ENCODE measurements around the gene LRRC30.
A peak's percentile ranks its signal among the peaks of the same experiment; 100 is the strongest.

The LRRC30 gene

GRCh38 chr18:7206217-7206616 lies 24.7 kb upstream of the LRRC30 start:
- no peak overlapping the region for H2BK120ac ChIP-seq (ENCODE audit: low read depth, low read length)
- WGBS, 2 donors (ENCODE audit: extremely low coverage in 2 of 2, insufficient read length in 2 of 2, insufficient replicate concordance in 1 of 2): no CpG with 5 or more reads among the region's 6 CpGs
- no peak overlapping the region for H3K4me2 ChIP-seq (ENCODE audit: insufficient read depth, low read length, poor library complexity, severe bottlenecking)
- no peak overlapping the region for H4K8ac ChIP-seq (ENCODE audit: low read depth, low read length)
- H3K27me3 ChIP-seq (ENCODE audit: control insufficient read depth in 3 of 3, insufficient read depth in 3 of 3, low read depth in 1 of 3, low read length in 3 of 3): no peaks in the 10 kb centered on the region
- H2BK15ac ChIP-seq (ENCODE audit: low read length): no peak overlapping the region
- H3K18ac ChIP-seq (ENCODE audit: low read length): no peak overlapping the region
- H3K36me3 ChIP-seq (replicated peaks in 1 of 2; ENCODE audit: control insufficient read depth in 2 of 2, insufficient read depth in 2 of 2, low read length in 2 of 2): no peaks in the 10 kb centered on the region
- H3K4me3 ChIP-seq (ENCODE audit: low read length in 2 of 2): no peak overlapping the region
- no peaks in the 10 kb centered on the region for H3K79me1 ChIP-seq (ENCODE audit: low read depth, low read length)
- H3K9ac ChIP-seq (ENCODE audit: low read depth, low read length, poor library complexity): no peak overlapping the region
- H2AK5ac ChIP-seq (ENCODE audit: low read depth, low read length): no peak overlapping the region
- no peak overlapping the region for H3K23ac ChIP-seq (ENCODE audit: low read depth, low read length, poor library complexity)
- no peak for DNase-seq (ENCODE audit: low spot score)
- H3K4ac ChIP-seq (ENCODE audit: low read length): no peak overlapping the region
- no peak overlapping the region for H2BK5ac ChIP-seq (ENCODE audit: low read length)
- H3K4me1 ChIP-seq (ENCODE audit: control insufficient read depth in 2 of 2, insufficient read depth in 1 of 2, low read depth in 1 of 2, low read length in 2 of 2): peaks cover 9 to 24% of the 10 kb centered on the region in 2 donors
- H2AFZ ChIP-seq (ENCODE audit: low read length): no peak overlapping the region
- H3K27ac ChIP-seq (replicated peaks; ENCODE audit: low read length): no peak overlapping the region
- no peak overlapping the region for H4K91ac ChIP-seq (ENCODE audit: low read depth, low read length, poor library complexity)
- no peaks in the 10 kb centered on the region for H3K9me3 ChIP-seq (replicated peaks in 1 of 2; ENCODE audit: control insufficient read depth in 2 of 2, insufficient read depth in 1 of 2, low read depth in 1 of 2, low read length in 2 of 2)
- H3K14ac ChIP-seq (ENCODE audit: low read length): no peak overlapping the region
- H2BK12ac ChIP-seq (ENCODE audit: low read length): no peak overlapping the region

GRCh38 chr18:7207366-7207915 lies 23.4 kb upstream of the LRRC30 start:
- Histone ChIP-seq H3K4me3 (ENCODE audit: low read length in 2 of 2) (no peak overlapping the region), H3K27ac (replicated peaks; ENCODE audit: low read length) (peak overlapping the region; percentile 42)

GRCh38 chr18:7221424-7222155 lies 9.3 kb upstream of the LRRC30 start:
- Histone ChIP-seq H3K4me2 (ENCODE audit: insufficient read depth, low read length, poor library complexity, severe bottlenecking) (no peak overlapping the region), H3K4me1 (ENCODE audit: control insufficient read depth in 2 of 2, insufficient read depth in 1 of 2, low read depth in 1 of 2, low read length in 2 of 2) (peaks cover 0 to 2% of the 10 kb centered on the region in 2 donors), H3K14ac (ENCODE audit: low read length) (no peak overlapping the region), H3K9ac (ENCODE audit: low read depth, low read length, poor library complexity) (no peak overlapping the region), H3K27me3 (ENCODE audit: control insufficient read depth in 3 of 3, insufficient read depth in 3 of 3, low read depth in 1 of 3, low read length in 3 of 3) (no peaks in the 10 kb centered on the region), H2AFZ (ENCODE audit: low read length) (peak overlapping the region; percentile 33), H3K36me3 (replicated peaks in 1 of 2; ENCODE audit: control insufficient read depth in 2 of 2, insufficient read depth in 2 of 2, low read length in 2 of 2) (no peaks in the 10 kb centered on the region), H2BK15ac (ENCODE audit: low read length) (no peak overlapping the region), H2BK120ac (ENCODE audit: low read depth, low read length) (no peak overlapping the region), H2BK12ac (ENCODE audit: low read length) (no peak overlapping the region), H3K23ac (ENCODE audit: low read depth, low read length, poor library complexity) (no peak overlapping the region), H3K18ac (ENCODE audit: low read length) (no peak overlapping the region), H3K9me3 (replicated peaks in 1 of 2; ENCODE audit: control insufficient read depth in 2 of 2, insufficient read depth in 1 of 2, low read depth in 1 of 2, low read length in 2 of 2) (no peaks in the 10 kb centered on the region), H4K91ac (ENCODE audit: low read depth, low read length, poor library complexity) (no peak overlapping the region), H3K27ac (replicated peaks; ENCODE audit: low read length) (no peak overlapping the region), H3K79me1 (ENCODE audit: low read depth, low read length) (no peaks in the 10 kb centered on the region), H3K4me3 (ENCODE audit: low read length in 2 of 2) (no peak overlapping the region), H3K4ac (ENCODE audit: low read length) (no peak overlapping the region), H4K8ac (ENCODE audit: low read depth, low read length) (no peak overlapping the region), H2BK5ac (ENCODE audit: low read length) (no peak overlapping the region), H2AK5ac (ENCODE audit: low read depth, low read length) (no peak overlapping the region)
- peak; percentile 70 for DNase-seq (ENCODE audit: low spot score)
- no CpG with 5 or more reads among the region's 5 CpGs for WGBS, 2 donors (ENCODE audit: extremely low coverage in 2 of 2, insufficient read length in 2 of 2, insufficient replicate concordance in 1 of 2)

More at GRCh38 chr18:7207366-7207915, 23.4 kb upstream of the LRRC30 start:
- H3K4me1 ChIP-seq (ENCODE audit: control insufficient read depth in 2 of 2, insufficient read depth in 1 of 2, low read depth in 1 of 2, low read length in 2 of 2): peaks cover 9 to 21% of the 10 kb centered on the region in 2 donors
- peak overlapping the region; percentile 92 for H2AFZ ChIP-seq (ENCODE audit: low read length)
- DNase-seq (ENCODE audit: low spot score): no peak
- peak overlapping the region; percentile 84 for H2BK12ac ChIP-seq (ENCODE audit: low read length)
- H3K79me1 ChIP-seq (ENCODE audit: low read depth, low read length): no peaks in the 10 kb centered on the region
- no peak overlapping the region for H3K4ac ChIP-seq (ENCODE audit: low read length)
- peak overlapping the region; percentile 82 for H2BK5ac ChIP-seq (ENCODE audit: low read length)
- H3K18ac ChIP-seq (ENCODE audit: low read length): peak overlapping the region; percentile 59
- no peak overlapping the region for H2AK5ac ChIP-seq (ENCODE audit: low read depth, low read length)
- peak overlapping the region; percentile 14 for H3K4me2 ChIP-seq (ENCODE audit: insufficient read depth, low read length, poor library complexity, severe bottlenecking)
- H4K8ac ChIP-seq (ENCODE audit: low read depth, low read length): no peak overlapping the region
- no peaks in the 10 kb centered on the region for H3K27me3 ChIP-seq (ENCODE audit: control insufficient read depth in 3 of 3, insufficient read depth in 3 of 3, low read depth in 1 of 3, low read length in 3 of 3)
- H3K23ac ChIP-seq (ENCODE audit: low read depth, low read length, poor library complexity): no peak overlapping the region
- peak overlapping the region; percentile 56 for H2BK15ac ChIP-seq (ENCODE audit: low read length)
- no peaks in the 10 kb centered on the region for H3K36me3 ChIP-seq (replicated peaks in 1 of 2; ENCODE audit: control insufficient read depth in 2 of 2, insufficient read depth in 2 of 2, low read length in 2 of 2)
- H3K14ac ChIP-seq (ENCODE audit: low read length): no peak overlapping the region
- H2BK120ac ChIP-seq (ENCODE audit: low read depth, low read length): peak overlapping the region; percentile 3
- H3K9ac ChIP-seq (ENCODE audit: low read depth, low read length, poor library complexity): no peak overlapping the region
- no peaks in the 10 kb centered on the region for H3K9me3 ChIP-seq (replicated peaks in 1 of 2; ENCODE audit: control insufficient read depth in 2 of 2, insufficient read depth in 1 of 2, low read depth in 1 of 2, low read length in 2 of 2)
- H4K91ac ChIP-seq (ENCODE audit: low read depth, low read length, poor library complexity): no peak overlapping the region
- no CpG with 5 or more reads among the region's 4 CpGs for WGBS, 2 donors (ENCODE audit: extremely low coverage in 2 of 2, insufficient read length in 2 of 2, insufficient replicate concordance in 1 of 2)

- Histone ChIP-seq H3K18ac (ENCODE audit: low read length) (no peak overlapping the region), H2AFZ (ENCODE audit: low read length) (no peak overlapping the region), H3K23ac (ENCODE audit: low read depth, low read length, poor library complexity) (no peak overlapping the region), H3K79me1 (ENCODE audit: low read depth, low read length) (no peaks in the 10 kb centered on the region), H2BK12ac (ENCODE audit: low read length) (no peak overlapping the region), H3K4me1 (ENCODE audit: control insufficient read depth in 2 of 2, insufficient read depth in 1 of 2, low read depth in 1 of 2, low read length in 2 of 2) (peaks cover 0 to 2% of the 10 kb centered on the region in 2 donors), H3K4me3 (ENCODE audit: low read length in 2 of 2) (no peak overlapping the region), H3K14ac (ENCODE audit: low read length) (no peak overlapping the region), H3K4me2 (ENCODE audit: insufficient read depth, low read length, poor library complexity, severe bottlenecking) (no peak overlapping the region), H3K27me3 (ENCODE audit: control insufficient read depth in 3 of 3, insufficient read depth in 3 of 3, low read depth in 1 of 3, low read length in 3 of 3) (no peaks in the 10 kb centered on the region), H2BK5ac (ENCODE audit: low read length) (no peak overlapping the region), H3K9me3 (replicated peaks in 1 of 2; ENCODE audit: control insufficient read depth in 2 of 2, insufficient read depth in 1 of 2, low read depth in 1 of 2, low read length in 2 of 2) (no peaks in the 10 kb centered on the region), H3K9ac (ENCODE audit: low read depth, low read length, poor library complexity) (no peak overlapping the region), H3K36me3 (replicated peaks in 1 of 2; ENCODE audit: control insufficient read depth in 2 of 2, insufficient read depth in 2 of 2, low read length in 2 of 2) (no peaks in the 10 kb centered on the region), H2BK15ac (ENCODE audit: low read length) (no peak overlapping the region), H4K8ac (ENCODE audit: low read depth, low read length) (no peak overlapping the region), H4K91ac (ENCODE audit: low read depth, low read length, poor library complexity) (no peak overlapping the region), H2AK5ac (ENCODE audit: low read depth, low read length) (no peak overlapping the region), H3K4ac (ENCODE audit: low read length) (no peak overlapping the region), H3K27ac (replicated peaks; ENCODE audit: low read length) (no peak overlapping the region), H2BK120ac (ENCODE audit: low read depth, low read length) (no peak overlapping the region)
- DNase-seq (ENCODE audit: low spot score): no peak
- no CpG with 5 or more reads among the region's 3 CpGs for WGBS, 2 donors (ENCODE audit: extremely low coverage in 2 of 2, insufficient read length in 2 of 2, insufficient replicate concordance in 1 of 2)
These were observed 6.7 kb upstream of the LRRC30 start for GRCh38 chr18:7224198-7224597.
